AG08396 (cell line): ENCODE results near the gene C9orf50.

Source experiments
- DNase-seq: peaks from one replicate; pipeline ENCODE4 v3.0.0; 2012; ENCODE audit warnings: low spot score, mixed read lengths

C9orf50 gene

DNA sequence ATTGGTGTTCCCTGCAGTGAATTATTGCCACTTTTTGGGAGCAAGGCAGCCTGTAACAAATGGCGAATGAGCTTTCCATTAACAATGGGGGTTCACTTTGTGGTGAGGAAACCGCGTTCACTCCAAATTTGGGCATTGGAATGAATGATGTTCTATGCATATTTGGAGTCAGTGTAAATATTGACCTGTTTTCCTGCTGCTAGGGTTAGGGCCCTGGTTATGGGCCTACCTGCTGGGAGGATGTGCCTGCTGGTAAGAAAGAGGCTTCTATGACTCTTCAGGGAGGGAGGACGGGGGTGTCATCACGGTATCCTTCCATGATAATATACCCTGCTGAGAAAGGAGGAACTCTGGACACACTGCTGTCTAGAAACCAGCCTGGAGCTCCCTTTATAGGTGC, 29.0 kb downstream of the C9orf50 start:
- DNase-seq, result no peak

DNA sequence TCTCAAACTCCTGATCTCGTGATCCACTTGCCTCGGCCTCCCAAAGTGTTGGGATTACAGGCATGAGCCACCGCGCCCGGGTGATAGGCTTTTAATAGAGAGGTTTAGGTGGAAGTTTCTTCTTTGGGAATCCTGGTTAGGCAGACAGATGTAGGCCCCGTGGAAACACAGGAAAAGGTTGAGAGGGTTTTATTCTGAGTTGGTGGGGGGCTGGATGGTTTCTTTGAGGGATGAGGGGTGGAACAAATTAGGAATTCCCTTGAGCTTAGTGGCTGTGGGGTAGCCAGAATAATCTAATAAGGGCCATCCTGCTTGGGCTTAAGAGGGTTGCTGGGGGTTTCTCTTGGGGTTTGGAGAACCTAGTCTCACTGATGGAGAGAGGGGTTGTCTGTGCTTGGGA, 30.4 kb downstream of the C9orf50 start:
- no peak for DNase-seq

DNA sequence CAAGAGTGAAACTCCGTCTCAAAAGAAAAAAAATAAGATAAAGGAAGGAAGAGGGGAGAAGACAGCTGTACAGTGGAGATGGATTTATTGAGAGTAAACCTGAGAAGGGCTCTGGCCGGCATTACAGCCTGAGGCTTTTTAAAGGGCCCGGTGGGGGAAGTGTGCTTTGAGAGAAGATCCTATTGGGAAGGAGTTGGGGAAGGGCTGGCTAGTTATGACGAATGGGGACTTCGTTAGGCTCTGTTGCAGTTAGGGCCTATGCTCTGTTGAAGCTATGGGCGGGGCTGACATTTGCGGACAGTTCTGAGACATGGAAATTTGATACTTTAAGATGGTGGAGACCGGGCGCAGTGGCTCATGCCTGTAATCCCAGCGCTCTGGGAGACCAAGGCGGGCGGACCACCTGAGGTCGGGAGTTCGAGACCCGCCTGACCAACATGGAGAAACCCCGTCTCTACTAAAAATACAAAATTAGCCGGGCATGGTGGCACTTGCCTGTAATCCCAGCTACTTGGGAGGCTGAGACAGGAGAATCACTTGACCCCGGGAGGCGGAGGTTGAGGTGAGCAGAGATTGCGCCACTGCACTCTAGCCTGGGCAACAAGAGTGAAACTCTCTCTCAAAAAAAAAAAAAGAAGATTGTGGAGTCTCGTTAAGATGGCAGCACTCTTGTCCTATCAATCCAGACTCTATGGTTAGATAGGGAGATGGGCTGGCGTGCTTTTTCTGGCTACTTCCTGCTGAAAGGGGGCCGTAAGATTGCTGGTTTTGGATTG, 33.2 kb downstream of the C9orf50 start:
- DNase-seq, result no peak

DNA sequence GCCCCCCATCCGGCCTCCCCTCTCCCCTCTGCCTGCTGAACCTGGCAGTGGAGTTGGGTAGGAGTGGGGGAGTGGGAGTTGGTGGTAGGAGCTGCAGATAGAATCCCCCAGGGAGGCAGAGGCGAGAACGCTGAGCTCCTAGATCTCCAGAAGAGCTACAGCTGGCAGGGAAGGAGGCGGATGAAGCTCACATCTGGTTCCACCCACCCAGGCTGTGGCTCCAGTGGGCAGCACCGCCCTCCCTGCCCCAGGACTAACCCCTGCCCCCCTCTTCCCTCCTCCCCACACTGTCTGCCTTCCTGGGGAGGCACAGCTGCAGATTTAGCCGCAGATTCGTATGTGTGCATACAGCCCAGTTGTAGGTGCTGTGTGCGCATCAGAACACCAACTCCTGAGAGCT, 34.2 kb downstream of the C9orf50 start:
- DNase-seq, result no peak

DNA sequence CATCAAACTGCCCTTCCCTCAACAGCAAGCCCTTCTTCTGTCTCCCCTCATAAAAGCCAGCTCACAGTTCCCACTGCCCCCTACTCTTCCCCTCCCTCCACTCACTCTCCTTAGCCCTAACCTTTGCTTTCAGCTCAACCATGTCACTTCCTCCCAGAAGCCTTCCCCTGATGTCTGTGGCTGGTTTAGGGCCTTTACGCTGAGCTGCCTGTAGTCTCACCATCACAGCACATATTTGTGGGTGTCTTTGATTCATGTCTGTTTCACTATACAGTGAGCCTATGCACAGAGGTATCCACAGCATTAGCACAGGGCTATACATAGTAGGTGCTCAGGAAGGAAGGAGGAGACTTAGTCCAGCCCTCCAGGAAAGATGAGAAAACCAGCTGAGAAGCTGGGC, 34.7 kb downstream of the C9orf50 start:
- no peak for DNase-seq

DNA sequence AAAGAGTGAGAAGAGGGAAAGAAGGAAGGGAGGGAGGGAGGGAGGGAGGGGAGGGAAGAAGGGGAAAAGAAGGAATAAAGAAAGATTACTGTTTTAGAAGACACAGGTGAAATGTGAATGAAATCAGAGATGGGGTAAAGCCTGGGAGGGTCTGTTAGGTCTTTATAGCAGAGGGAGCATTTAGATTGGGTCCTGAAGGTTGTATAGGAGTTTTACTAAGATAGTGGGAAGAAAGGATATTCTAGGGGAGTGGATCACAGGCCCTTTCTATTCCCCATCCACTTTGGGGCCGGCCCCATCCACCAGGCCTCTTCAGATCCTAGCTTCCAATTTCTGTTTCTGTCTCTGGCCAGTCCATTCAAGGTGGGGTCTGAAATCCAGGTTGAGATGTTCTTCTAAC, 35.5 kb downstream of the C9orf50 start:
- no peak for DNase-seq

DNA sequence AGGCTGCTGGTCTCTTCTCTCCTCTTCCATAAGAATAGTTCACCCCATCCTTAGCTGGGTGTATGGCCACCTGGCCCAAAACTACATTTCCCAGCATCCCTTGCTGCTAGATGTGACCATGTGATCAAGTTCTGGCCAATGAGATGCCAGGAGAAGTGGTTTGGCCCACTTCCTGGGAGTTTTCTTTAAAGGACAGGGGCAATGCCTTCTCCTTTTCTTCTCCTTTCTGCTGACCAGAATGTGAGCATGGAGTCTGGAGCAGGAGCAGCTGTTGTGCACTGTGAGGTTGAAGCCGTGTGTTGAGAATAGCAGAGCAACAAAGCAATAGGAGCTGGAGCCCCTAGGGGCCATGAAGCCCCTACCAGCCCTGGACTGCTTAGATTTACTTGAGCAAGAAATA, 36.8 kb downstream of the C9orf50 start:
- DNase-seq, result peak; percentile 87

DNA sequence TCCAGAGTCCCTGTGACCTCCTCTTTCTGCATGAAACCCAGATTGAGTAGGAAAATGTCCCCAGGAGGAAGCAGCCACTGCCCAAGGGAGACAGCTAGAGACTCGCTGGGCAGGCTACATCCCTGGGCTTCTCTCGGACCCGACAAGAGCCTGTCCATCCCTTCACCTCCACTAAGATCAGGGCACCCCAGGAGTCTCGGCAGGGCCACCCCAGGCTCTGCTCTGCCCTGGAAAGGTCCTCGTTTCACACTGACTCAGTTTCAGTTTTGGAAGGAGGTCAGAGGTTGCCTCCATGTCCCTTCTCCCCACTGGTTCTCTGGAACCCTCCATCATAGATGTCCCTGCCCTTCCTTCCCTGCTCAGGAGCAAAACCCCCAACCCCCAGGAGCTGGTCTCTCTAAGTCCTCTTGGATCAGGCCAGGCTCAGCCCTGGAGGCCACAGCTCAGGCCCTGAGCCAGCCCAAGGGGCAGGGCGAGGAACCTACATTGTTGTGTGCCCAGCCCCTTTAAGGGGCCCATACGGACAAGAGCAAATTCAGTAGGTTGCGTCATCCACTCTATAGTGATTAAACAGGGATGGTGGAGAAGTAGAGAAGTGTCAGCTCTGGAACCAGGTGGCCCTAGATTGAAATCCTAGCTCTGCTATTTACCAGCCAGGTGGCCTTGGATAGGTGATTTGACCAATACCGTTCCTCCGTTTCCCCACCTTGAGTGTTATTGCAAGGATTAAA, 37.4 kb downstream of the C9orf50 start:
- no peak for DNase-seq

DNA sequence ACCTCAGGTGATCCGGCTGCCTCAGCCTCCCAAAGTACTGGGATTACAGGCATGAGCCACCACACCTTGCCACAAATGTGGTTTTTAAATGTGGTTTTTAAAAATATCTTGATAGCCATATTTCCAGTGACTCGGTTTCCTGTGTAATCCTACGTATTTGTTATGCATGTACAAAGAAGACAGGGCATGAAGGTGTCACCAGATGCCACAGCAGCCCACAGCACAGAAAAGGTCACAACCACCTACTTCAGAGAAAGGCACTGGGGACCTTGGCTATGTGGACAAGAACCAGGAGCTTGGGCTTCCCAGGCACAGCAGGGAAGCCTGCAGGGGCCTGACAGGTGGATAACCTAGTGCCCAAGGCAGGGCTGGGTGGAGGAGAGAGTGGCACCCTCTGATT, 38.0 kb downstream of the C9orf50 start:
- DNase-seq, result no peak

DNA sequence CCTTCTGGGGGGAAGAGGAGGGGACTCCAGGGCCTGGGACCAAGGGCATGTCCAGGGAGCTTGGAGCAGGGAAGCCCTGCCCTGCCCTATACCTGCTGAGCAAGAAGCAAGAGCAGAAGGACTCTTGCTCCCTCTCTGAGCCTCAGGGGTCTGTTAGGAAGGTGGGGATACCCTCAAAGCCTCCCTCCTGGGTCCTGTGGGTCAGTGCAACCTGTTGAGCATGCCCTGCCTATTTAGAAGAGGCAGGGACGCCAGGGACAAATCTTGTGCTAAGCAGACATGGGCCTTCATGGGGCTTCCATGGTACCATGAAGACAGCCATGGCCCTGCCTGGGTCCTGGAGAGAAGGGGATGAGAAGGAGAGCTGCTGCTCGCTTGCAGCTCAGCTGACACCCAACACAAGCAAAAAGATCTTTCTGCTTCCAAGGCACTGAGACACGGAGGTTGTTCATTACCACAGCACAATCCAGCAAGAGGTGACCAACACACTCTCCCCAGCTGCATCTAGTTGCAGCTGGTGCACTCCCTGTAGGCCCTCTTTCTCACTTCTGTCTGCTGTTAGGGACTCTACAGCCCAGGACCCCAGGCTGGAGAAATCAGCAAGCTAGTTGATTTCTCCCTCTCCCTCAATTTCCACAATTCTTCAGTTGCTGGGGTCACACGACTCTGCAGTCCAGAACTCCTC, 39.3 kb downstream of the C9orf50 start:
- DNase-seq, result no peak

DNA sequence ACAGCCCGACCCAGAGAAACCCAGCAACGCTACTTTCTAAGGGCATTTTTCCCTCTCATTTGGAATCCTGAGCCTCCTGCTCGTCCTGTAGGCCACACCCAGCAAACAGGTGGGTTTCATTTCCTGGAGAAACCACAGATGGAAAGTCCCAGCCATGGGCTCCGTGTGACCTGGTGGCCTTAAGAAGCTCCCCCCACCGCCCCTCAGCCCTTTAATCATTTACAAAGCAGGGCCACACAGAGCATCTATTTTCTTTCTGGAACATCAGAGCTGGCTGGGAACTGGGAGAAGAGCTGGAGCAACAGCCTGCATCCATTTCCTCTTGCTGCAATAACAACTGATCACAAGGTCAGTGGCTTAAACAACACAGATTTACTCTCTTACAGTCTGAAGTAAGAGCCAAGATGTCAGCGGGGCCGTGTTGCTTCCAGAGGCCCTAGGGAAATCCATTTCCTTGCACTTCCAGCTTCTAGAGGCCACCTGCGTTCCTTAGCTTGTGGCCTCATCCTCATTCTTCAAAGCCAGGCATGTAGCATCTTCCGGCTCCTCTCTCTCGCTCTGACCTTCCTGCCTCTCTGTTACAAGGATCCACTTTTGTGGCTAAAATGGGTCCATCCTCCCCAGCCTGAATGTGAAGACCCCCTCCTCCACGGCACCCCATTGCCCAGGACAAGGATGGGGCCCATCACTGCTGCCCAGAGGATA, 40.5 kb downstream of the C9orf50 start:
- no peak for DNase-seq

DNA sequence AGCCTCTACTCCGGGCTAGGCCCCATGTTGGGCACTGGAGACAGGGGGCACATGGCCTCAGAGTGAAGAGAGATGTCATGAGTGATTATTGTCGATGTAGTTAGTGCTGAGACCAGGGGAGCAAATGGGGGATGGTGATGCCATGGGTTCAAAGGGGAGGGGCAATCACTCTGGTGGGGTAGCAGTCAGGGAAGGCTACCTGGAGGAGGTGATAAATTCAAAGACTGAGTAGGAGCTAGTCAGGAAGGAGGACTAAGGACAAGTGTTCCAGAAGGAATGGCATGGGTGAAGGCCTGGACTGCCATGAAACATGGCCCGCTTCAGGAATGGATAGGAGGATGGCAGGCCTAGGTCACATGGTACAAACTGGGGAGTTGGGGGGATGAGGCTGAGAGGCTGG, 41.6 kb downstream of the C9orf50 start:
- DNase-seq, result no peak

DNA sequence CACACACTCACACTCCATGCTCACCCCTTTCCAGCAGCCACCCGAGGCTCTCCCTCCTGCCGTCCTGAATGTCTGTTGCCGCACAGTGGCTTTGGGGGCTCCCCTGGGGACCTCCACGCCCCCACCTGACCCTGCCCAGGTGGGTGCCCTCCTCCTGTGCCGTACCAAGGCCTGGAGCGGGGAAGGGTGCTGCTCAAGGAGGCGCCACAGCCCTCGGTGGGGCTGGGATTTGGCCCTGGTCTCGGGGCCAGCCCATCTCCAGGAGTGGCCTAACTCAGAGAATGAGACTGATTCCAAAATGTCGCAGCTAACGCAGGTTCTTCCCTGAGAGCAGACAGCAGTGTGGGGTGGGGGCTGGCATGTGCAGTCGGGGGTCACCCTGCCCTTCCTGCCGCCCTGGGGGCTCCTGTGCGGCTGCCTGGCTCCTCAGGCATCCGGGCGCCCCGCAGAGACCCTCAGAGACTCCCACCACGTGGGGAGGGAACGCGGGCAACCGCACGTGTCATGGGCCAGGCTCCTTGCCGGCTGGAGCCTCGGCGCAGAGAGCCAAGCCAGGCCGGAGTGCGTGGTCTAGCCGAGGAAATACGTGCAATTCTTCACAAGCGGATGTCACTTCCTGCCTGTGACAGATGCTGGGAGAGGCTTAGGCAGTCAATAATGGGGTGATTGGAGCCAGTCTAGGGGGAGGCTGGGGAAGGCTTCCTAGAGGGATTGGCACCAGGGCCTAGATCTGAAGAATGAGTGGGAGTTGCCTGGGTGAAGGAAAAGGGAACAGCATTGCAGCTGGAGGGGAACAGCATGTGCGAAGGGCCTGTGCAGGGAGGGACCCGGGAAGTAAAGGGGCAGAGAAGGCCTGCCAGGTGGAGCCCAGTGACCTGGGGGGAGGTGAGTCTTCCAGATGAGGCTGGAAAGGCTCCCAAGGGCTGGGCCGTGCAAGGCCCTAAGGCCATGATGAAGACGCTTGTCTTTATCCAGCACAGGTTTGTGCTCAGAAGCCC, 44.1 kb downstream of the C9orf50 start:
- no peak for DNase-seq

DNA sequence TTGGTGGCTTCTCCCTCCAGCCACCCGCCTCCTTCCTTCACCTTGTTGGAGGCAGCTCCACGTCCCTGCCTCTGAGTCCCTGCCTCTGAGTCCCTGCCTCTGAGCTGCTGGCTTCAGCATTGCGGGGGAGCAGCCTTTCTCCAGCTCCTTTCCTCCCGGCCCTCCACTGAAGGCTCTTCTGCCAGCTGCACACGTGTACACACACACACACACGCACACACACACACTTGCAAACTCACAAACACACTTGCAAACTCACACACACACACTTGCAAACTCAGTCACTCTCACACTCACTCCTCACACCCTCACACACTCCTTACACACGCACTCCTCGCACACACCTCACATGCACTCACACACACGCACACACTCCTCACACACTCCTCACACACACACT, 45.1 kb downstream of the C9orf50 start:
- no peak for DNase-seq

DNA sequence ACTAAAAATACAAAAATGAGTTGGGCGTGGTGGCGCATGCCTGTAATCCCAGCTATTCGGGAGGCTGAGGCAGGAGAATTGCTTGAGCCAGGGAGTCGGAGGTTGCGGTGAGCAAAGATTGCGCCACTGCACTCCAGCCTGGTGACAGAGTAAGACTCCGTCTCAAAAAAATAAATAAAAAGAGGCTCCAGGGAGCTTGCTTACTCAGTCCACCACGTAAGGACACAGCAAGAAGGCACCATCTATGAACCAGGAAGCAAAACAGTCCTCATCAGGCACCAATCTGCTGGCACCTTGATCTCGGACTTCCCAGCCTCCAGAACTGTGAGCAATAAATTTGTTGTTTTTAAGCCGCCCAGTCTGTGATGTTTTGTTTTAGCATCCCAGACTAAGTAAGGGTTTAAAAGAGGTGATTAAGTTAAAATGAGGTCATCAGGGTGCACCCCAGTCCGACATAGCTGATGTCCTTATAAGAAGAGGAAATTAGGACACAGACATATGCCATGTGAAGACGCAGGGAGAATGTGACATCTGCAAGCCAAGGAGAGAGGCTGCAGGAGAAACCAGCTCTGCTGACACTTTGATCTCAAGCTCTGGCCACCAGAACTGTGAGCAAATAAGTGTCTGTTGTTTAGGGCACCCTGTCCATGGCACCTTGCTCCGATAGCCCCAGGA, 45.9 kb downstream of the C9orf50 start:
- DNase-seq, result no peak

DNA sequence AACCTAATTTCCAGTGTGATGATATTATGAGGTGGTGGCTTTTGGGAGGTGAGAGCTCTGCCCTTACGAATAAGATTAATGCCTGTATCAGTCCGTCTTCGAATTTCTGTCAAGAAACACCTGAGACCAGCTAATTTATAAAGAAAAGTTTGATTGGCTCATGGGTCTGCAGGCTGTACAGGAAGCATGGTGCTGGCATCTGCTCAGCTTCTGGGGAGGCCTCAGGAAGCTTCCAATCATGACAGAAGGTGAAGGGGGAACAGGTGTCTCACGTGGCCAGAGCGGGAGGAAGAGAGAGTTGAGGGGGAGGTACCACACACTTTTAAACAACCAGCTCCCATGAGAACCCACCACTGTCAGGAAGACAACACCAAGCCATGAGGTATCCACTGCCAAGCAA, 46.9 kb downstream of the C9orf50 start:
- DNase-seq, result no peak

DNA sequence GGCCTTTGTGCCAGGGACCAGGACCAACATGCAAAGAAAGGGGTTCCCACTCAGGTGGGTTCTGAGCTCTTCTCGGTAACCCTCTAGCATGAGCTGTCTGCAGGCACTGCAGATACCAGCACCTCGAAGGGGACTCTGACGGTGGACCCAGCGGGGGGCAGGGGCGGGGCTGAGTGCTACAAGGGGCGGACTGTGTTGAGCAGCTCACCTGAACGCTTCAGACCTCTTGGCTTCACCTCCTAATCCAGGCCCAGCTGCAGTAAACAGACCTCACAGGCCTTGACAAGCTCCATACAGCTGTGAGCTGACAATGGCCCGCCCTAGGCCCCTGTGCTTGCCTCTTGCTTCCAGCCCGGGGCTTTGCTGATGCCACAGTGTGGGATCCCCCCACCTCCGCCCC, 48.4 kb downstream of the C9orf50 start:
- no peak for DNase-seq

DNA sequence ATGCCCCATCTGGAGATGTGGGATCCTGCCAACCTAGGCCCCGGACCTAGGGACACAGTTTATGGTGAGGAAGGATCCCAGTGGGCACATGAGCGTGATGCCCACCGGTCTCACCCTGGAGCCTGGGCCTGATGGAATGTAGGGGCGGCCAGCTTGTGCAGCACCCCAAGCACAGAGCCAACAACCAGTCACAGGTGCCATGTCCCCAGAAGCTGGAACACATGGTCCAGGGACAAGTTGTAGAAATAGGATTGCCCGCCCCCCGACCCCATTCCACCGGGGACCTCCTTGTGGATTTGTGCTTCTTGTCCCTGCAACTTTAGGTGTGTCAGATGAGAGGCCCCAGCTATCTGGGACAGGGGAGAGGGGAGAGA, 48.9 kb downstream of the C9orf50 start:
- DNase-seq, result no peak

DNA sequence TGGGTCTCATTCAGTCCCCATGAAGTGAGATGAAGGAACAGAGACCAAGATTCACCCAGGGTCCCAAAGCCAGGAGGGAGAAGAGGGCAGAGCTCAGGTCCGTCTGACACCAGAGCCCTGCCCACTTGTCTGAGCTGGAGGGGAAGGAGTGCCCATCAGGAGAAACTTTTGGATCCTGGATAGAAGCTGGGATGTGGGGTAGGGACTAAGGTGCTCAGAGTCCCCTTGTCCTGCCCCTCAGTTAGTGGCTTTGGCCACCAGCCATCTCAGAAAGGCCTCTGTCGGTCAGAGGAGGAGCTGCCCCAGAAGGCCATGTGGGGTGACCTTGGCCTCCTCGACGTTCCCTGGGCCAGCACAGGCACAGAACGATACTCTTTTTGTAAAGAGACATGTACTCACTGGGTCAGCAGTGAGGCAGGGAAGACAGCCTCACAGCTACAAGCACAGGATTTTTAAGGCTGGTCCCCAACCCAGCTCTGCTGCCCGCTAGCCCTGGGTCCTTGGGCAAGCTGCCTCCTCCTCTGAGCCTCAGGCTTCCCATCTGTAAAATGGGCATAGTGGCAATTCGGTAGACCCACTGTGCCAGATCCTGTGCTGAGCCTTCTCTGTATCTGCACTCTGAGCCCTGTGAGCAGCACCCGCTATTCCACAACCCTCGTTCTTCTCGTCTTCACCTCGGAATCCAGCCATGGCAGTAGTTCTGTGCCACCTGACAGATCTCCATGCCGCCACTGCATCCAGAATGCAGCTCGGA, 49.4 kb downstream of the C9orf50 start:
- no peak for DNase-seq
